Measurements from ENCODE around the gene SCARB1. TPM values are rescaled to one million over a fixed set of nuclear protein-coding genes. Genes with fewer than 3 reads are reported as not detected.

The SCARB1 gene
- total and polyA plus RNA-seq, 4 experiments from 2014 or later = 1.5 to 2.6 (median 1.9) TPM

DNA sequence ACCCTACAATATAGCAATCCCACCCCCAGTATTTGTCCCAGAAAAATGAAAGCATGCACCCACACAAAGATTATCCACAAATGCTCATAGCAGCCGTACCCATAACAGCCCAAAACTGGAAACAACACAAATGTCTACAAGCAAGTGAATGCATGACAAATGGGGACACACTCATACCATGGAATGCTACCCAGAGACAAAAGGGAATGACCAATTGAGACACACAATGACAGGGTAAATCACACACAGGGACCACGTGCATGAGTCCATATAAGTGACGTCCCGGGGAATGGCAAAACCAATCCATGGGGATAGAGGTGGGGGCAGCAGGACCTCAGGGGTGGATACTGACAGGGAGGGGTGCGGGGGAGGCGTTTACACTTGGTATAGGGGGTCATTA lies 33.4 kb downstream of the SCARB1 start:
- Histone ChIP-seq H3K27ac (ENCODE audit: low read depth, low read length) (no peak overlapping the region), H3K4me3 (ENCODE audit: low read length in 2 of 2) (no peak overlapping the region), H3K27me3 (ENCODE audit: insufficient read depth, low read length) (no peaks in the 10 kb centered on the region), H3K36me3 (ENCODE audit: insufficient read depth, low read length) (no peaks in the 10 kb centered on the region), H3K9me3 (ENCODE audit: control insufficient read depth in 1 of 2, low read length in 2 of 2) (no peaks in the 10 kb centered on the region), H3K4me1 (ENCODE audit: insufficient read depth, low read length) (no peaks in the 10 kb centered on the region)
- H3K27ac Mint-ChIP-seq = no peak overlapping the region
- no peaks in the 10 kb centered on the region for H3K36me3 Mint-ChIP-seq
- peaks cover 0 to 6% (median 0%) of the 10 kb centered on the region in 8 donors for H3K9me3 Mint-ChIP-seq
- ChIA-PET CTCF (ENCODE audit: partially characterized antibody) (no interaction called here), POLR2A (ENCODE audit: partially characterized antibody) (no interaction called here)
- no peaks in the 10 kb centered on the region for H3K27me3 Mint-ChIP-seq
- intact Hi-C loops (cut with micrococcal nuclease) = no loop called here
- DNase-seq = no peak
- H3K4me3 Mint-ChIP-seq = no peak overlapping the region
- no peaks in the 10 kb centered on the region for H3K4me1 Mint-ChIP-seq

DNA sequence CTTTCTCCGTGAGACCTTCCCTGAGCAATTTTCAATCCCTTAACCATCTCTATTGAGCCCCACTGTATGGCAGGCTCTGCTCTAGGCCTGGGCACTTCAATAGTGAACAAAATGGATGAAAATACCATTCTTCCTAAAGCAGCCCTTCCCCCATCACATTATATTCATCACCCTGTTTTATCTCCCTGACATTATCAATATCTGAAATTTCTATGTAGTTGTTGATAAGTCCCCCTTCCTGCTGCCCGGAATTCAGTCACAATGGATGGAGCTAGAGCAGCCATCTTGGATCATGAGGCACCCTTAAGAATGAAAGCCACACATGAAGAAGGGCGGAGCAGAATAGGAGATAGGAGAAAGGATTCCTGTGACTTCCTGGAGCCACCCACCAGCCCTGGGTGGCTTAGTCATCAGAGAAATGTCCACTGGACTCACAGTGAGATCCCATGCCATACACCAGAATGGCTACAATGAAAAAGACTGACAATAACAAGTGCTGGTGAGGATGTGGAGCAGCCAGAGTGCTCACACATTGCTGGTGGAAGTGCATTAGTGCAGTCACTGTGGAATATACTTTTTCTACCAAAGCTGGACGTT lies 33.9 kb downstream of the SCARB1 start:
- no peaks in the 10 kb centered on the region for H3K4me1 Mint-ChIP-seq
- ChIA-PET POLR2A (ENCODE audit: partially characterized antibody) (no interaction called here), CTCF (ENCODE audit: partially characterized antibody) (no interaction called here)
- DNase-seq = no peak
- intact Hi-C loops (cut with micrococcal nuclease) = no loop called here
- no peaks in the 10 kb centered on the region for H3K9me3 ChIP-seq (ENCODE audit: control insufficient read depth in 1 of 2, low read length in 2 of 2)
- no peak overlapping the region for H3K27ac Mint-ChIP-seq
- H3K4me3 Mint-ChIP-seq = no peak overlapping the region
- H3K27me3 ChIP-seq (ENCODE audit: insufficient read depth, low read length) = no peaks in the 10 kb centered on the region
- no peaks in the 10 kb centered on the region for H3K4me1 ChIP-seq (ENCODE audit: insufficient read depth, low read length)
- H3K27ac ChIP-seq (ENCODE audit: low read depth, low read length) = no peak overlapping the region
- H3K4me3 ChIP-seq (ENCODE audit: low read length in 2 of 2) = no peak overlapping the region
- no peaks in the 10 kb centered on the region for H3K36me3 ChIP-seq (ENCODE audit: insufficient read depth, low read length)
- H3K36me3 Mint-ChIP-seq = no peaks in the 10 kb centered on the region
- H3K9me3 Mint-ChIP-seq = peaks cover 0 to 6% (median 0%) of the 10 kb centered on the region in 8 donors
- H3K27me3 Mint-ChIP-seq = no peaks in the 10 kb centered on the region

DNA sequence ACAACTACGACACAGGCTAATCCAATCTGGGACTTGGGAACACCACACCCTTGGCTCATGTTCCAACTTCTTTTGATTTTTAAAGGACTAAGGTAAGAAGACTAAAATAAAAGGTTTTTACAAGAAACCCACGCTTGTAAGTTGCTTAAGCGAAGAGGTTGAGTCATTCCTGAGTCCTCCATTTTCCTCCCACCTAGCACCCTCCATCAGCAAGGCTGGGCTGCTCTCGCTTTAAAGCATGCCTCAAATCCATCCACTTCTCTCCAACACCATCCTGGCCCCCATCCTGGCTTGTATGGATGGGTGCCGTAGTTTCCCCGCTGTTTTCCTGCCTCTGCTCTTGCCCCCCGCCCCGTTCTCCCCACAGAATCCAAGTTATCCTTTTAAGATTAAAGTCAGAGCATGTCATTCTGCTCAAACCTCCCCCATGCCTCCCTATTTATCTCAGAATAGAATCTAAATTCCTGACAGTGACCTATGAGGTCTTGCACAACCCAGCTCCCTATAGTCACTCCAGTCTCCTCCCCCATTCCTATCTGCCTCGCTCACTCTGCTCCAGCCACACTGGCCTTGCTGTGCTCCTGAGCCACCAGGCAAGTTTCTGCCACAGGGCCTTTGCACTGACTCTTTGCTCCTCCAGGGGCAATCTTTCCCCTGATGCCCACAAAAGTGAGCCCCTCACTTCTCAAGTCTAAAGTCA lies 34.5 kb downstream of the SCARB1 start:
- H3K36me3 Mint-ChIP-seq = no peaks in the 10 kb centered on the region
- ChIA-PET POLR2A (ENCODE audit: partially characterized antibody) (no interaction called here), CTCF (ENCODE audit: partially characterized antibody) (no interaction called here)
- Histone ChIP-seq H3K4me1 (ENCODE audit: insufficient read depth, low read length) (no peaks in the 10 kb centered on the region), H3K27me3 (ENCODE audit: insufficient read depth, low read length) (no peaks in the 10 kb centered on the region), H3K27ac (ENCODE audit: low read depth, low read length) (no peak overlapping the region), H3K4me3 (ENCODE audit: low read length in 2 of 2) (no peak overlapping the region), H3K9me3 (ENCODE audit: control insufficient read depth in 1 of 2, low read length in 2 of 2) (no peaks in the 10 kb centered on the region), H3K36me3 (ENCODE audit: insufficient read depth, low read length) (no peaks in the 10 kb centered on the region)
- no peak for DNase-seq
- no peaks in the 10 kb centered on the region for H3K4me1 Mint-ChIP-seq
- no peaks in the 10 kb centered on the region for H3K27me3 Mint-ChIP-seq
- no peak overlapping the region for H3K4me3 Mint-ChIP-seq
- peak overlapping the region in 1 of 7 donors; percentile 28 for H3K27ac Mint-ChIP-seq
- H3K9me3 Mint-ChIP-seq = peaks cover 0 to 6% (median 0%) of the 10 kb centered on the region in 8 donors
- intact Hi-C loops (cut with micrococcal nuclease) = no loop called here

DNA sequence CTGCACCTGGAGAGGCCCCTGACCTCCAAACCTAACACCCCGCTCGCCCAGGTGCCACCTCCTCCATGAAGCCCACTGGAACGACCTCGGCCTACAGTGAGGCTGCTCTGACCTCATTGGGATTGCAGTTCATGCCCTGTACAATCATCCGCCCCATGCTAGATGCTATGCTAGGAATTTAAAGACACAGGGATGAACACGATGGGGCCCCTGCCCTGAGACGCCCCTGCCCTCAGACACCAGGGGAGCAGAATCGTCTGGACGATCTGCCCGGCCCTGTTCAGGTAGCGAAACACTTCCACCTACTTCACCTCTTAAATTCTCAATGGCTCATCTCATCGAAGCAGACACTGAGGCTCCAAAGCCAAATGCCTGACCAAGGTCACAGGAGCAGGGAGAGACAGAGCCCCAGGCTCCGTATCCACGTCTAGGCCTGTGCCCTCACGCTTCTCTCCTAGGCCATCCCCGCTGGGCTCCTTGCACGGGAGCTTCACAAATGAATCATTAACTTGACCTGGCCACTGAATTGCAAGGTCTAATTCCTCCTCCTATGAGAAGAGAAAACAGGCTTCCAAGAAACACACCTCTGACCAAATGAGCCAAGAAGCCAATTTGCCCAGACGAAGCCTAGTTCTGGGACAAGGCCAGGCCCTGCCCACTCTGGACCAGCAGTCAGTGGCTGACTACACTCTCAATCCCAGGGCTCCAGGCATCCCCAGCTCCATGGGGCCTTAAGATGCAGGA lies 35.2 kb downstream of the SCARB1 start:
- peak overlapping the region in 2 of 7 donors; percentile 28 to 61 for H3K27ac Mint-ChIP-seq

DNA sequence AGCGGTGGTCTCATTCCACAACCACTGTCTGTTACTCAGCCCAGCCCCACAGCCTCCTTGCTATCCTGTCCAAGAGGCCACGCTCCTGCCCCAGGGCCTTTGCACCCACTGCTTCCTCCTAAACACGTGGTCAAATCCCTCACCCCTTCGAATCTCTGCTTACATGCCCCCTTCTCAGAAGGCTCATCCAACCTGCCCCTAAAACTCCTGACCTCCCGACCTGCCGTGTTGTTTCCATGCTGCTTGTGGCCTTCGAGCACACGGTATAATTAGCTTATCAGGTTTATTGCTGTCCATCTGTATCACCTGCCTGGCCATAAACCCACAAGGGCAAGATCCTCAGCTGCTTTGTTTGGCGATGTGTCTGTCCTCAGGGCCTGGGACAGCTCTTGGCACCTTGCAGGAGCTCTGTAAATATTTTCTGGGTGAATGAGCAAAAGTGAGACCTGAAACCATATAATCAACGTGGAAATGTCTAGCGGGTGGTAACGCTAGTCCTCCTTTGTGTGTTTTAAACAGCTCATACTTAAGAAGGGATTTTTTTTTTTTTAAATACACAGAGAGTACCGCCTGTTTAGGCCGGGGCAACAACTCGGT lies 36.0 kb downstream of the SCARB1 start:
- Mint-ChIP-seq H3K36me3 (no peaks in the 10 kb centered on the region), H3K27me3 (no peaks in the 10 kb centered on the region), H3K27ac (no peak overlapping the region), H3K4me3 (no peak overlapping the region), H3K4me1 (no peaks in the 10 kb centered on the region), H3K9me3 (peaks cover 0 to 6% (median 0%) of the 10 kb centered on the region in 8 donors)
- H3K27ac ChIP-seq (ENCODE audit: low read depth, low read length) = no peak overlapping the region
- intact Hi-C loops (cut with micrococcal nuclease) = no loop called here
- CTCF ChIA-PET (ENCODE audit: partially characterized antibody) = no interaction called here
- no peaks in the 10 kb centered on the region for H3K27me3 ChIP-seq (ENCODE audit: insufficient read depth, low read length)
- POLR2A ChIA-PET (ENCODE audit: partially characterized antibody) = no interaction called here
- no peaks in the 10 kb centered on the region for H3K9me3 ChIP-seq (ENCODE audit: control insufficient read depth in 1 of 2, low read length in 2 of 2)
- no peak for DNase-seq
- H3K4me1 ChIP-seq (ENCODE audit: insufficient read depth, low read length) = no peaks in the 10 kb centered on the region
- H3K36me3 ChIP-seq (ENCODE audit: insufficient read depth, low read length) = no peaks in the 10 kb centered on the region
- H3K4me3 ChIP-seq (ENCODE audit: low read length in 2 of 2) = no peak overlapping the region

More for the DNA sequence above, 35.2 kb downstream of the SCARB1 start:
- intact Hi-C loops (cut with micrococcal nuclease) = no loop called here
- no peaks in the 10 kb centered on the region for H3K4me1 Mint-ChIP-seq
- DNase-seq = no peak
- H3K9me3 ChIP-seq (ENCODE audit: control insufficient read depth in 1 of 2, low read length in 2 of 2) = no peaks in the 10 kb centered on the region
- H3K4me3 Mint-ChIP-seq = no peak overlapping the region
- H3K36me3 Mint-ChIP-seq = no peaks in the 10 kb centered on the region
- no peaks in the 10 kb centered on the region for H3K27me3 ChIP-seq (ENCODE audit: insufficient read depth, low read length)
- H3K9me3 Mint-ChIP-seq = peaks cover 0 to 6% (median 0%) of the 10 kb centered on the region in 8 donors
- CTCF ChIA-PET (ENCODE audit: partially characterized antibody) = no interaction called here
- POLR2A ChIA-PET (ENCODE audit: partially characterized antibody) = no interaction called here
- no peaks in the 10 kb centered on the region for H3K27me3 Mint-ChIP-seq
- no peak overlapping the region for H3K4me3 ChIP-seq (ENCODE audit: low read length in 2 of 2)
- no peak overlapping the region for H3K27ac ChIP-seq (ENCODE audit: low read depth, low read length)
- no peaks in the 10 kb centered on the region for H3K4me1 ChIP-seq (ENCODE audit: insufficient read depth, low read length)
- no peaks in the 10 kb centered on the region for H3K36me3 ChIP-seq (ENCODE audit: insufficient read depth, low read length)

DNA sequence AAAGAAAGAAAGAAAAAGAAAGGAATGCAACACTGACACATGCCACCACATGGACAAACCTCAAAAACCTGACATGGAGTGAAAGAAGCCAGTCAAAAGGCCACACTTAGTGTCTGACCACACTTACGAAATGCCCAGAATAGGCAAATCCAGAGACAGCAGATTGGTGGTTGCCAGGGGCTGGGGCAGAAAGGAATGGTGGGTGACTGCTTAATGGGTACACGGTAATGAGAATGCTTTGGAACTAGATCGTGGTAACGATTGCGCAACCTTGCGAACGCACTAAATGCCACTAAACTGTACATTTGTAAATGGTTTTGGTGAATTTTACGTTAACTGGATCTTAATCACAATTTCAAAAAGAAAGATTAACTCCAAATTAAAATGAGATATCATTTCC lies 39.5 kb downstream of the SCARB1 start:
- no peaks in the 10 kb centered on the region for H3K4me1 Mint-ChIP-seq
- intact Hi-C loops (cut with micrococcal nuclease) = no loop called here
- no peak for DNase-seq
- ChIA-PET POLR2A (ENCODE audit: partially characterized antibody) (interaction anchor here (0.6 kb wide), 1 partner anchor 12 kb away, joined by 3 read pairs; no protein-coding TSS in a partner anchor), CTCF (ENCODE audit: partially characterized antibody) (no interaction called here)
- Histone ChIP-seq H3K4me3 (ENCODE audit: low read length in 2 of 2) (no peak overlapping the region), H3K4me1 (ENCODE audit: insufficient read depth, low read length) (no peaks in the 10 kb centered on the region), H3K36me3 (ENCODE audit: insufficient read depth, low read length) (no peaks in the 10 kb centered on the region), H3K9me3 (ENCODE audit: control insufficient read depth in 1 of 2, low read length in 2 of 2) (no peaks in the 10 kb centered on the region), H3K27me3 (ENCODE audit: insufficient read depth, low read length) (no peaks in the 10 kb centered on the region), H3K27ac (ENCODE audit: low read depth, low read length) (no peak overlapping the region)
- H3K27ac Mint-ChIP-seq = no peak overlapping the region
- H3K4me3 Mint-ChIP-seq = no peak overlapping the region
- H3K9me3 Mint-ChIP-seq = no peaks in the 10 kb centered on the region
- H3K27me3 Mint-ChIP-seq = no peaks in the 10 kb centered on the region
- no peaks in the 10 kb centered on the region for H3K36me3 Mint-ChIP-seq

DNA sequence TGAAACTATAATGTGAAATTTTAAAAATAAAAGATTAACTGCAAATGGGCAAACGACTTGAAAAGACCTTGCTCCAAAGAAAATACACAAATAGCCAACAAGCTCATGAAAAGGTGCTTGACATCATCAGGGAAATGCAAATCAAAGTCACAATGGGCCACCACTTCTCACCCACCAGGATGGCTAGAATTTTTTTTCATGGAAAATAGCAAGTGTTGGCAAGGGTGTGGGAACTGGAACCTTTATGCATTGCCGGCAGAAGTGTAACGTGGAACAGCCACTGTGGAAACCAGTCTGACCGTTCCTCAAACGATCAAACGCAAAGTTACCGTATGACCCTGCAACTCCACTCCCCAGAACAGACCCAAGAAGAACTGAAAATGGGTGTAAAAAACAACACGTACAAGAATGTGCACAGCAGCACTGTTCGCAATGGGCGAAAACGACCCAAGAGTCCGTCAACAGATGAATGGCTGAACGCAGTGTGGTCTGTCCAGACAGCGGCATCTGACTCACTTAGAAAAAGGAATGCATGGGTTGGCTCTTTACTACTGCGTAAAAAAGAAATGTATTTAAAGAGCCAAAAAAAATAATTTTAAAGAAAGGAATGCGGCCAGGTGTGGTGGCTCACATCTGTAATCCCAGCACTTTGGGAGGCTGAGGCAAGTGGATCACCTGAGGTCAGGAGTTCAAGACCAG lies 40.2 kb downstream of the SCARB1 start:
- CTCF ChIA-PET (ENCODE audit: partially characterized antibody) = no interaction called here
- H3K36me3 ChIP-seq (ENCODE audit: insufficient read depth, low read length) = no peaks in the 10 kb centered on the region
- no peaks in the 10 kb centered on the region for H3K27me3 ChIP-seq (ENCODE audit: insufficient read depth, low read length)
- POLR2A ChIA-PET (ENCODE audit: partially characterized antibody) = interaction anchor here (0.6 kb wide), 1 partner anchor 12 kb away, joined by 3 read pairs; no protein-coding TSS in a partner anchor
- H3K4me1 ChIP-seq (ENCODE audit: insufficient read depth, low read length) = no peaks in the 10 kb centered on the region
- Mint-ChIP-seq H3K4me3 (no peak overlapping the region), H3K4me1 (no peaks in the 10 kb centered on the region), H3K9me3 (no peaks in the 10 kb centered on the region), H3K27ac (no peak overlapping the region), H3K27me3 (no peaks in the 10 kb centered on the region), H3K36me3 (no peaks in the 10 kb centered on the region)
- no peaks in the 10 kb centered on the region for H3K9me3 ChIP-seq (ENCODE audit: control insufficient read depth in 1 of 2, low read length in 2 of 2)
- intact Hi-C loops (cut with micrococcal nuclease) = no loop called here
- H3K27ac ChIP-seq (ENCODE audit: low read depth, low read length) = no peak overlapping the region
- H3K4me3 ChIP-seq (ENCODE audit: low read length in 2 of 2) = no peak overlapping the region
- DNase-seq = no peak

Measured in CD4-positive, alpha-beta memory T cell (primary cell).